HepG2 (cell line): ENCODE measurements around the gene POLN. TPM values are rescaled to one million over a fixed set of nuclear protein-coding genes. Genes with fewer than 3 reads are reported as not detected.

Source experiments
- ATAC-seq: fragments of 200-7000 bp; cut with Tn5 transposase; 3 replicates; pipeline ENCODE4 v1.9.1; 2020; ENCODE audit warnings: mild to moderate bottlenecking, moderate library complexity
- BruUV-seq: library from RNA; stranded (reverse); fragments of 400-500 nt; replicated peaks from 2 replicates; lab custom pipeline; 2021; lab: Mats Ljungman, UMichigan
- CTCF ChIA-PET: fragments of 300-600 bp; formaldehyde crosslinking; extraction: SDS; loops from one replicate; lab custom pipeline; 2021; ENCODE audit warnings: low total read pairs, inconsistent platforms, low intra/inter-chr PET ratio; lab: Yijun Ruan, JAX
- POLR2A ChIA-PET: fragments of 350-600 bp; sonication (Branson Sonifier 250); formaldehyde crosslinking; loops from one replicate; lab custom pipeline; 2020; ENCODE audit warnings: antibody characterized with exemption, inconsistent platforms; lab: Yijun Ruan, JAX
- DNase-seq: peaks from one replicate; pipeline ENCODE4 v3.0.0-alpha.2; 2015; ENCODE audit warnings: low spot score
- FAIRE-seq: peaks from 3 replicates; lab custom pipeline; 2011; peaks lifted over from hg19 to GRCh38; lab: Jason Lieb, UNC
- H2AFZ ChIP-seq: one replicate; pipeline ENCODE4 v1.6.1; 2011; ENCODE audit warnings: low read length, inconsistent platforms
- H3K27ac ChIP-seq: fragments of 300-600 bp; 3 replicates; pipeline ENCODE4 v1.8.0; 2011; ENCODE audit warnings: mixed run types, mild to moderate bottlenecking, mixed read lengths, low read length, inconsistent platforms; ENCODE audit not compliant: insufficient read depth; ENCODE audit errors: extremely low read length
- H3K27me3 ChIP-seq, 2 experiments: fragments of 200-600 bp in 1 of 2; 2 replicates in 1 of 2; 3 replicates in 1 of 2; pipeline versions ENCODE4 v1.6.0 to v1.8.0; 2011; ENCODE audit warnings: low read length in 2 of 2, mild to moderate bottlenecking in 2 of 2, moderate library complexity in 2 of 2, inconsistent platforms in 1 of 2; ENCODE audit not compliant: insufficient read depth in 2 of 2, control insufficient read depth in 1 of 2
- H3K36me3 ChIP-seq, 2 experiments: fragments of 200-600 bp in 1 of 2; replicated peaks in 1 of 2; 2 replicates in 1 of 2; 3 replicates in 1 of 2; pipeline versions ENCODE4 v1.5.1 to v1.8.0; 2011; ENCODE audit warnings: low read length in 2 of 2, inconsistent platforms in 1 of 2; ENCODE audit not compliant: insufficient read depth in 2 of 2, control insufficient read depth in 1 of 2
- H3K4me1 ChIP-seq: 2 replicates; pipeline ENCODE4 v1.5.1; 2012; ENCODE audit warnings: low read length, inconsistent platforms; ENCODE audit not compliant: insufficient read depth
- H3K4me2 ChIP-seq: 2 replicates; pipeline ENCODE4 v1.6.0; 2011; ENCODE audit warnings: low read depth, low read length, inconsistent platforms
- H3K4me3 ChIP-seq, 3 experiments: fragments of 200-600 bp in 1 of 3; sonication (generic), shearing (Covaris generic) in 1 of 3; replicated peaks in 1 of 3; 2 replicates each; pipeline ENCODE4 v1.5.1; 2011 to 2016; ENCODE audit warnings: low read length in 3 of 3, inconsistent platforms in 2 of 3, low read depth in 2 of 3, mild to moderate bottlenecking in 2 of 3, control low read depth in 1 of 3, mixed read lengths in 1 of 3; ENCODE audit not compliant: insufficient read depth in 1 of 3
- H3K79me2 ChIP-seq: one replicate; pipeline ENCODE4 v1.6.1; 2011; ENCODE audit warnings: low read length, inconsistent platforms; ENCODE audit not compliant: insufficient read depth
- H3K9ac ChIP-seq: 2 replicates; pipeline ENCODE4 v1.6.0; 2011; ENCODE audit warnings: mild to moderate bottlenecking, low read depth, low read length, inconsistent platforms; ENCODE audit not compliant: insufficient read depth
- H3K9me3 ChIP-seq: 2 replicates; pipeline ENCODE4 v1.5.1; 2012; ENCODE audit warnings: mild to moderate bottlenecking, low read length
- H4K20me1 ChIP-seq: 2 replicates; pipeline ENCODE4 v1.6.0; 2011; ENCODE audit warnings: inconsistent platforms, mild to moderate bottlenecking, low read length, moderate library complexity; ENCODE audit not compliant: insufficient read depth
- CREB3 ChIP-seq: sonication (generic); formaldehyde crosslinking; IDR thresholded peaks from 2 replicates; pipeline ENCODE4 v1.5.0; 2020; ENCODE audit warnings: missing genetic modification reagents
- ESRRA ChIP-seq: sonication (generic); formaldehyde crosslinking; IDR thresholded peaks from 2 replicates; pipeline ENCODE4 v1.5.1; 2020; ENCODE audit warnings: mild to moderate bottlenecking, low read depth, missing genetic modification reagents
- ETV5 ChIP-seq: IDR thresholded peaks from 2 replicates; pipeline ENCODE4 v1.6.1; 2018; ENCODE audit warnings: missing biosample characterization, missing genetic modification reagents, inconsistent platforms, borderline replicate concordance
- POGZ ChIP-seq: sonication (generic); formaldehyde crosslinking; IDR thresholded peaks from 2 replicates; pipeline ENCODE4 v1.4.0; 2020; ENCODE audit warnings: mild to moderate bottlenecking, missing genetic modification reagents
- ZNF232 ChIP-seq: sonication (generic); formaldehyde crosslinking; IDR thresholded peaks from 2 replicates; pipeline ENCODE4 v1.4.0; 2020; ENCODE audit warnings: missing genetic modification reagents, borderline replicate concordance
- ZNF431 ChIP-seq: sonication (generic); formaldehyde crosslinking; IDR thresholded peaks from 2 replicates; pipeline ENCODE4 v1.9.0; 2022; ENCODE audit warnings: missing genetic modification reagents, low read depth, mild to moderate bottlenecking, borderline replicate concordance
- ZNF784 ChIP-seq: sonication (generic); formaldehyde crosslinking; IDR thresholded peaks from 2 replicates; pipeline ENCODE4 v1.5.1; 2020; ENCODE audit warnings: missing genetic modification reagents, mild to moderate bottlenecking, borderline replicate concordance
- WGBS: methylation state at CpG from one replicate; pipeline ENCODE4 v1.1.6; 2017; ENCODE audit warnings: low lambda C conversion rate; 5-methylcytosine and 5-hydroxymethylcytosine counted together
- in situ Hi-C: cut with HindIII; loops from 2 replicates; pipeline ENCODE4 v1.10.0; 2017; ENCODE audit warnings: low pct_unique_long_range_greater_than_20kb; ENCODE audit not compliant: extremely low pct_ligation_motif_present
- intact Hi-C: fragments of 100-400 bp; cut with micrococcal nuclease; formaldehyde crosslinking; loops from one replicate; pipeline ENCODE4 v1.10.0; 2022; ENCODE audit not compliant: unreplicated experiment
- polyA plus RNA-seq, 8 experiments: library from polyadenylated mRNA; depleted of rRNA in 3 of 8; stranded (reverse) in 7 of 8; unstranded in 1 of 8; fragments of >200 nt; fragmentation: Illumina TruSeq in 4 of 8; extraction: Trizol in 4 of 8; gene quantifications; 2 replicates each; pipeline versions ENCODE4 v1.2.1 to v1.2.3, GENCODE V29; 2011 to 2016; ENCODE audit warnings: low read depth in 4 of 8, missing spikeins in 1 of 8, mixed read lengths in 1 of 8; ENCODE audit not compliant: insufficient read depth in 1 of 8
- total RNA-seq, 5 experiments: library from RNA; depleted of rRNA; stranded (reverse); fragments of >200 nt; fragmentation: Illumina TruSeq; extraction: Trizol; gene quantifications; 2 replicates each; pipeline ENCODE4 v1.2.3, GENCODE V29; 2016; ENCODE audit warnings: low read depth in 1 of 5

POLN gene
- total and polyA plus RNA-seq, 2 of the 13 experiments (the other 11 are each of a cell fraction or from before 2014, with no cell fraction given) = 0.93 to 1.5 TPM

- in situ Hi-C loops = no loop called here
- DNase-seq (no peak), ATAC-seq (no peak)
- H3K4me3 ChIP-seq = no peak overlapping the region
- no TSS peak for BruUV-seq
- WGBS = 70% methylated on average over 4 of the region's 23 CpGs
- no peak for TF ChIP-seq ETV5 (CRISPR knock-in tag)
- no peak for TF ChIP-seq CREB3
- no peak for TF ChIP-seq ZNF431
- no peak for TF ChIP-seq POGZ (CRISPR knock-in tag)
- no peak for TF ChIP-seq ZNF232
- no peak for TF ChIP-seq ZNF784
- no peak for TF ChIP-seq ESRRA (CRISPR knock-in tag)
- TF ChIP-seq, all 625 proteins: peak for 0
- Histone ChIP-seq H2AFZ (no peak overlapping the region), H3K4me1 (no peaks in the 10 kb centered on the region), H3K4me2 (no peak overlapping the region), H3K79me2 (no peaks in the 10 kb centered on the region), H3K27me3 (peaks cover 4 to 28% of the 10 kb centered on the region in 2 experiments; a peak in 4 of 5 replicates), H3K27ac (no peak overlapping the region), H4K20me1 (no peaks in the 10 kb centered on the region), H3K9me3 (no peaks in the 10 kb centered on the region), H3K9ac (no peak overlapping the region), H3K36me3 (no peaks in the 10 kb centered on the region)
- CTCF ChIA-PET = no interaction called here
- intact Hi-C loops = no loop called here
- POLR2A ChIA-PET = no interaction called here
- FAIRE-seq = no peak
These were observed 42.4 kb upstream of the POLN start for GRCh38 chr4:2284161-2284933.
